Regular cardiac myocyte (primary cell): ENCODE measurements around the gene CELF1. TPM values are rescaled to one million over a fixed set of nuclear protein-coding genes. Genes with fewer than 3 reads are reported as not detected.

ENCODE experiments used
- total RNA-seq: library from RNA; depleted of rRNA; stranded (reverse); fragments of >200 nt; gene quantifications from 2 replicates; pipeline ENCODE4 v1.2.3, GENCODE V29; 2014

CELF1 gene
- 47.6 and 107 TPM in 2 replicates for total RNA-seq

DNA sequence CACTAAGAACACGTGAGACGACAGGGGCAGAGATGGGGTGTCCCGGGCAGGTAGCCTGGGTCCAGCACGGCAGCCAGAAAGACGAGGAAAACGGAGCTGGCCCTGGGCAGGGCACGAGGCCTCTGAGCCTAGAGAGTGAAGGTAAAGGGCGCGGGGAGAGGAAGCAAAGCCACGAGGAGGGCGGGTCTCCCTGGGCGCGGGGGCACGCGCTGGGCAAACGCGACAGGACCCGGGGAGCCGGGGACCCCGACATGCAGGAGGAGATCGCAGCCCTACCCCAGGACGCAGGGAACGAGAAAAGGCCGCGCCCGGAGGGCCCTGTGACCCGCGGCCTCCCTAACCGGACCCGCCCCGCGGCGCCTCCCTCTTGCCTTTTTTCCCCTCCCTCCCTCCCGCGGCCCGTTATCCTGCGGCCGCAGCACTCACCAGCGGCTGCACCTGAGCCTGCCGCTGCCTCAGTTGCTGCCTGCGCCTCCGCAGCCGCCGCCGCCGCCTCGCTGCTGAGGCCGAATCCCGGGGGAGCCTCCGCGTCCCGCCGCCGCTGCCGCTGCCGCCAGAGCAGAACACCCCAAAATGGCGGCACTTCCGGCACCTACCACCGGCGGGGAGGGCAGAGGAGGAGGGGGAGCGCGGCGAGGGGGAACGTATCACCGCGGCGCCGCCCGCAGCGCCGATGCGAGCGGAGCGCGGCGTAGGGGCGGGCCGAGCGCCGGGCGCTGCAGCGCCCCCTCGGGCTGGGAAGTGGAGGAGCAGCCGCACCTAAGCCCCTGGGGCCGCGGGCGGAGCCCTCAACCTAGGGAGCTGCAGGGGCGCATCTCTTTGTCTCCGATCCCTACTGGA lies at the start of gene CELF1:
Gene CELF1, minus strand, starts transcription at position 567 of the 840 bp plus-strand sequence. CDS start 53,609 bp downstream, outside the sequence.

DNA sequence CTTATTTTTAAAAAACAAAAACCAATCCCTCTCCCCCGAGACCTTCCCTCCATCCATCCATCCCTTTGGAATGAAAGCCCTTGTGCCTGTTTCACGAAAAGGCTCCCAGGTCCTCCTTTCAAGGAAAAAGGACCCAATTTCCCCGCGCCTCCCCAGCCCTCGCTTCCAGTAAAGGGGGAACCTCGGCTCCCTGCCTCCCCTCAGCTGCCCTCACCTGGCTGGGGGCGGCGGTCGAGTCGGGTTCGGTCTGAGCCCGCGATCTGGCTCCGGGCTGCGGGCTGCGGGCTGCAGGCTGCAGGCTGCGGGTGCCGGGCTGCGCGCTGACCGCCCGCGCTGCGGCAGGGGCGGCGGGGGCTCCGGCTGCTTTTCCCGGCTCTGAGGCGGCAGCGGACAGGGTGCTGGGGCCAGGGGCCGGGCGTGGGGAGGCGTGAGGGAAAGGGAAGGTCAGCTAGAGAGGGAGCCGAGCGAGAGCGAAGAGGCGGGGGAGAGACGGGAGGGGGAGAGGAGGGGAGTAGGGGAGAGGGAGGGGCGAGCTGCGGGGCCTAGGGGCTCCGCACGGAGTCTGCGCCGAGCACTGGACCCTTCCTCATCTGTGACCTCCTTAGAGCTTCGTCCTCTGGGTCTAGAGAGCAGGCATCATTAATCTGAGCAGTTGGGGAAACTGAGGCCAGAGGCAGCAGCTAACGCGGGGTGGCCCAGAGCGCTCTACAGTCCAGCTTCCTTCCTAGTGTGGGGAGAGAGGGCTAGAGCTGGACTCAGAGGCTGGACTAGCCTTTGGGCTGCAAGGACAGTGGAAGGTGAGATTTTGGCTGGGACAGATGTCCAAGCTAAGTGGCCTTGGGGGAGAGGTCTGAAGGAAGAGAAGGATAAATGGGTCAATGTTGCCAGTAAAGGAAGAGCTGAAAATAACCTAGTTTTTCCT lies 41.3 kb upstream of the CELF1 start, which contains the start of gene C1QTNF4:
Gene C1QTNF4, minus strand, starts transcription at position 478 of the 922 bp plus-strand sequence. CDS start 3,601 bp downstream, outside the sequence.

DNA sequence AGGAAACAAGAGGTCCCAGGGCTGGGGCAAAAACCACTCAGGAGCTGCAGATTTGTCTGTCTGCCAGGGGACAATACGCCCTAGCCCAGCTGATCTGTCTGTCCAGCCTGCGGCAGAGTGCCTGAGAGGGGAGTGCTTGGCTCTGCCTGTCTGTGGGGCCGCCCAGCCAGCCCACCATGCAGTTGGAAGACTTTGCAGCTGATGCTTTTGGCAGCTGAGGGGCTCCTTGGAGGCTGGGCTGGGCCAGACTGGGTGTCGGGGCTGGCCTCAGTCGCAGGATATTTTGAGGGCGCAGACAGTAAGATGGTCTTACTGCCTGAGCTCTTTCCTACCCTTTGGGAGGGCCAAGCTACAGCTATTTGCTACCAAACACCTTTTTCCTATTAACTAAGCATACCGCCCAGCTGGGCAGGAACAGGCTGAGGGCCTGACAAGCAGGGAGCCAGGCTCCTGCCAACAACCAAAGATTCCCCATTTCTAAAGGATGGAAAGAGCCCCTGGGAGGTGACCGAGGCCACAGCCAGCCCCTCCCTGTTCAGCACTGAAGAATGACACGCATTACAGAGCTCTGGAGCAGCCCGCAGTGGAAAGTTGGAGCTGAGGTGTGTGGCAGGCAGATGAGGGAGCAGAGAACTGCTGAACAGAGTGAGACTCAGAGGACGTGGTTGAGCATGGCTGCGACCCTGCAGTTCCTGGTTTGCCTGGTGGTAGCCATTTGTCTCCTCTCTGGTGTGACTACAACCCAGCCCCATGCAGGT lies 33.3 kb upstream of the CELF1 start, which contains the start of gene FAM180B:
Gene FAM180B, plus strand, starts transcription at position 581 of the 758 bp plus-strand sequence. Its CDS starts 91 bp downstream, at position 672.

DNA sequence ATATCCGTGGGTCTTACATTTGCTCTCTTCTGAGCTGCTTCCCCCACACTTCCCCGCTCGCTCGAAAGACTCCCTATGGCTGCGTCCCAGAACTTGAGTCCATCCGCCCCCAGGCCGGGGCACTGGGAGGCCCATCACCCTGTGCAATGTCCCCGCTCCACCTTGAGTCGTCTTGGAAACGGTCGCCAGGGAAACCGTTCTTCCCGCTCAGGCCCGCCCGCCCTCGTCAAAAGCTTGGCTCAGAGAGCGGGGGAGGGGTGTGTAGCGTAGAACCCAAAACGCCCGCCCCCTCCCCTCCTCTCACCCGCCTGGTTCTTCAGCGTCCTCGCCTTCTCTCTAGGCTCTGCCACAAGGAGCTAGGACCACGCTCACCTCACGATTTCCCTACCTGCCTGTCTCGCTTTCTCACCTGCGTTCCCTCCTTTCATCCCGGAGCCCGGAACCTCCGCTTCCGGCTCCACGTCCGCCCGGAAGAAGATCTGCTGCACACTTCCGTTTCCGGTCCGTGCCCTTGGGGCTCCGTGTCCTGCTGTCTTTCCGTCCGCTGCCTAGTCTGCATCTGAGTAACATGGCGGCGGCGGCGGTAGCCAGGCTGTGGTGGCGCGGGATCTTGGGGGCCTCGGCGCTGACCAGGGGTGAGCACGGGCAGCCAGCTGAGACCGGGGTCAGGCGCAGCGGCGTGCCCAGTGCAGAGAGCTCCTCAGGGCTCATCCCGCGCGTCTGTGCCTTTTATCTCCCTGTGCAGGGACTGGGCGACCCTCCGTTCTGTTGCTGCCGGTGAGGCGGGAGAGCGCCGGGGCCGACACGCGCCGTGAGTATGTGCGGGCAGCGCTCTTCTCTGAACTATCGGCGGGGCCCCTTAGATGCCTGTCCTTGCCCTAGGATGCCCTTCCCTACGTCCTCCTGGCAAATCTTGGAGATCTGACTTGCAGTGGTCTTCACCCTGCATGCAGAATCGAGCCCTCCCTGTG lies 25.9 kb upstream of the CELF1 start, which contains the start of the genes KBTBD4 and NDUFS3:
Gene KBTBD4, minus strand, starts transcription at position 447 of the 971 bp plus-strand sequence. Its CDS starts 19 bp downstream, at position 428.
Gene NDUFS3, plus strand, starts transcription at position 551 of the 971 bp plus-strand sequence. Its CDS starts 18 bp downstream, at position 569.

DNA sequence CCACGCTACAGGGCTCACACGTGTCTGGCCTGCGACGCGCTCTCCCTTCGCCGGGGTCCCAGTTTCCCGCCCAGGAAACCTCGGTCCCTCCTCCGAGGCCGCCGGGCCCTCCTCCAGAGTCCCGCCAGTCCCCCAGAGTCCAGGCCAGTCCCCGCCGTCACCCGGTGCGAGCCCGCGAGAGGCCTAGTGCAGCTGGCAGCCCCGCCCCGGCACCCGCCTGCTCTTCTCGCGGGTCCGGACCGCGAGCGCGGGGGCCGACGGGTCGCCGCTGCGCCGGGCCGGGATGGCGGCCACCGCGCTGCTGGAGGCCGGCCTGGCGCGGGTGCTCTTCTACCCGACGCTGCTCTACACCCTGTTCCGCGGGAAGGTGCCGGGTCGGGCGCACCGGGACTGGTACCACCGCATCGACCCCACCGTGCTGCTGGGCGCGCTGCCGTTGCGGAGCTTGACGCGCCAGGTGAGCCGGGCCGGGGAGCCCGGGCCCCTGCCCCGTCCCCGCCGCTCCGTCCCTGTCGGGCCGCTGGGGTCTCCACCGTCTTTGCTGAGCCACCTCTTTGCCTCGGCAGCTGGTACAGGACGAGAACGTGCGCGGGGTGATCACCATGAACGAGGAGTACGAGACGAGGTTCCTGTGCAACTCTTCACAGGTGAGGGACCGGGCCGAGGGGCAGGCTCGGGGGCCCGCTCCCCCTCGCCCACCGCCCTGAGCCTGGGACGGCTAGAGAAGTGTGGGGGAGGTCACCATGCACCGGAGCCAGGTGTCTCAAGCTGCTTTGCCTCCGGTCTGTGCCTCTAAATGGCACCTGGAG lies 12.6 kb upstream of the CELF1 start, which contains the start of gene PTPMT1:
Gene PTPMT1, plus strand, starts transcription at position 260 of the 809 bp plus-strand sequence. Its CDS starts 24 bp downstream, at position 284.

DNA sequence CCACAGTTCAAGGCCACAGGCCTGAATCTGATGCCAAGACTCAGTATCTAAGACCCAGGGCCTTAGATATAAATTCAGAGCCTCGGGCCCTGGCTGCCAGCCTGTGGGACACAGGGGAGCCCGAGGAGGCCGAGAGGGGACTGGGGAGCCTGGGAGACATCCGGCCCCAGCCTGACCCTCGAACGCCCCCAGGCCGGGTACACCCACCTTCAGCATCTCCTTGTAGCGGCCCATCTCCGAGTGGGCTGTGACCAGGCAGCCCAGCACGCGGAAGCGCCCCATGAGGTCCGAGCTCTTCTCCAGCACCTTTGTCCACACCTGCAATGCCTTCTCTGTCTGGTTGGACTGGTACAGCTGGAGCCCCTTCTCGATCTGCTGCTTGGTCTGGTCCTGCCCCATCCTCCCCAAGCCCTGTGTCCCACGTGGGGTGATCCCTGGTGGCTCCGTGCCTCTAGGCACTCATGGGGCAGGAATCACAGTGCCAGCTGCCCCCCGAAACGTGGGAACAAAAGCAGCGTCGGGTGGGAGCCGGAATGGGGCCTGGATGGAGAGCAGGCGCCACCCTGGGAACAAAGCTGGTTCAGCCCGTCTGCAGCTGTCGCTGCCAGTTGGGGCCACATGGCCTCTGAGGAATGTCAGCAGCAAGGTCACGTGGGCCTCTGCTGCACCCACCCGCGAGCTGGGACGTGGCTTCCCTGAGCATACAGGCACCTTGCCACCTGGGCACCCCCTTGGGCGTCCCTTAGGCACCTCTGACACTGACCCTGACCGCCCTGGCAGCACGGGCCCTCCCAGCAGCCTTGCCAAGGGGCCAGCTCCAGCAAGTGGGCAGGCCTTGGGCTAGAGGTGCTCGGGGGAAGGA lies 104.1 kb downstream of the CELF1 start, which contains the start of gene RAPSN:
Gene RAPSN, minus strand, starts transcription at position 571 of the 862 bp plus-strand sequence. Its CDS starts 172 bp downstream, at position 399.

DNA sequence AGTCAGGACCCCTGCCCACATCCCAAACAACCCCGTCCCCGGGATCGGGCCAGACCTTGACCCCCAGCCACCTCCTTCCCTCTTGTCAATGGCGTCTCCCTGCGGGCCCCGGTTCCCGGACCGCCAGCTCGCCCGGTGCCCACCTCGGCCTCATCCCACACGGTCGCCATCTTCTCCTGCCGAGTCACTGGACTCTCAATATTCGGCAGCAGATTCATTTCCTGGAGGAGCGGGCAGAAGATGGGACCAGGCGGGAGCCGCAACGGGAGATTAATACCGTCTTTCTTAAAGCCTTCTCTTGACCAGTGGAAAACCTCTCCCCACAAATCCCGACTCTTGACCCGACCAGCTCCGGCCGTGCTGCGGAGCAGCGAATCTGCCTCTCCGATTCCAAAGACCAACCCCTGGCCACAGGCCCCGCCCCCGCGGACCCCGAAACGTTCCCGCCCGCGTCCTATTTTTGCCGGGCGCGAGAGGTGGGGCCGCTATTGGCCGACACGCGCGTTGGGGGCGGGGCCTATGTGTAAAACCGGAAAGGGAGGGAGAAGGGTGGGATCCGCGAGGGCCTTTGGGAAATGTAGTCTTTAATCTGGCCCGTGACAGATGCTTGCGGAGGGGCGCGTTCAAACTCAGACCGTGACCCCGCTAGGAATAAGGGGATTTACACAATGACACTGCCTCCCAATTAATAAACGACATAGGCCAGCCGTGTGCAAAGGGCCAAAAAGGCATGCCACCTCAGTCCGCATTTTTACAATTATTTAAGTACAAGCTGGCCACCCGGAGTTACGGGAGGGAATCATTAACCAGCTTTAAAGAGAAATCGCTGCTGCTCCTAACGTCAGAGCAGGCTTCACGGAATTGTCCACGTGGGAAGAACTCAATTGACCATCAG lies 126.6 kb downstream of the CELF1 start, which contains the start of gene PSMC3:
Gene PSMC3, minus strand, starts transcription at position 378 of the 895 bp plus-strand sequence. Its CDS starts 160 bp downstream, at position 218.

Other genes starting within 250 kb of the CELF1 start
- not detected in 2 replicates for gene MYBPC3, start 200.4 kb downstream of the CELF1 start, total RNA-seq
- gene SPI1, start 174.6 kb downstream of the CELF1 start, total RNA-seq: not detected in 2 replicates
- 65.6 and 84.8 TPM in 2 replicates for gene SLC39A13, start 144.5 kb downstream of the CELF1 start, total RNA-seq
- gene PSMC3, start 126.7 kb downstream of the CELF1 start, total RNA-seq: 98.1 and 287 TPM in 2 replicates
- gene RAPSN, start 104.0 kb downstream of the CELF1 start, total RNA-seq: under 0.01 and 0.19 TPM in 2 replicates
- 78.8 and 90.8 TPM in 2 replicates for gene PTPMT1, start 12.5 kb upstream of the CELF1 start, total RNA-seq
- 23.7 and 24.2 TPM in 2 replicates for gene KBTBD4, start 25.8 kb upstream of the CELF1 start, total RNA-seq
- gene NDUFS3, start 25.9 kb upstream of the CELF1 start, total RNA-seq: 54.1 and 112 TPM in 2 replicates
- gene FAM180B, start 33.5 kb upstream of the CELF1 start, total RNA-seq: not detected in 2 replicates
- under 0.01 TPM in 1 of 2 replicates, not detected in the other for gene C1QTNF4, start 41.3 kb upstream of the CELF1 start, total RNA-seq
- 71.9 and 116 TPM in 2 replicates for gene MTCH2, start 89.4 kb upstream of the CELF1 start, total RNA-seq
- gene AGBL2, start 162.2 kb upstream of the CELF1 start, total RNA-seq: 0.58 and 1.1 TPM in 2 replicates
- 38.5 and 72.4 TPM in 2 replicates for gene FNBP4, start 214.2 kb upstream of the CELF1 start, total RNA-seq